Erythroblast (primary cell): ENCODE data around the gene ZNF579.

Experiments
- GATA1 ChIP-seq: IDR thresholded peaks from 2 replicates; pipeline ENCODE4 v1.6.1; 2011; ENCODE audit warnings: low read depth, mild to moderate bottlenecking, control low read depth, low read length, moderate library complexity
- POLR2A ChIP-seq: IDR thresholded peaks from 2 replicates; pipeline ENCODE4 v1.6.1; 2011; ENCODE audit warnings: mild to moderate bottlenecking, low read length

- TF ChIP-seq POLR2A (no peak), GATA1 (no peak)
These were observed 18.2 kb upstream of the ZNF579 start for GRCh38 chr19:55598719-55599467.
